GM23338 (cell line): Measurements from ENCODE around the gene GGT7. TPM values are rescaled to one million over a fixed set of nuclear protein-coding genes. Genes with fewer than 3 reads are reported as not detected.

ENCODE experiments used
- ATAC-seq: fragments of 200-7000 bp; cut with Tn5 transposase; 3 replicates; pipeline ENCODE4 v1.9.1; 2020
- DNase-seq: peaks from one replicate; pipeline ENCODE4 v3.0.0-alpha.2; 2015; ENCODE audit warnings: low spot score
- H2AFZ ChIP-seq: fragments of 200-600 bp; sonication (generic); 2 replicates; pipeline ENCODE4 v1.8.0; 2016; ENCODE audit warnings: antibody characterized with exemption, mild to moderate bottlenecking, moderate library complexity
- H3F3A ChIP-seq: fragments of 200-600 bp; sonication (generic); replicated peaks from 2 replicates; pipeline ENCODE4 v1.8.0; 2017; ENCODE audit warnings: antibody characterized with exemption, mixed run types, low read depth
- H3K27ac ChIP-seq: fragments of 200-600 bp; sonication (generic); 2 replicates; pipeline ENCODE4 v1.6.1; 2016; ENCODE audit warnings: low read depth
- H3K27me3 ChIP-seq: fragments of 200-600 bp; sonication (generic); 2 replicates; pipeline ENCODE4 v1.8.0; 2016; ENCODE audit warnings: mild to moderate bottlenecking, mixed run types, moderate library complexity; ENCODE audit not compliant: insufficient read depth
- H3K36me3 ChIP-seq: fragments of 200-600 bp; sonication (generic); 2 replicates; pipeline ENCODE4 v1.8.0; 2016; ENCODE audit warnings: mild to moderate bottlenecking; ENCODE audit not compliant: insufficient read depth
- H3K4me1 ChIP-seq: fragments of 200-600 bp; sonication (generic); 2 replicates; pipeline ENCODE4 v1.8.0; 2016; ENCODE audit warnings: mild to moderate bottlenecking, moderate library complexity; ENCODE audit not compliant: insufficient read depth
- H3K4me2 ChIP-seq: fragments of 200-600 bp; sonication (generic); 2 replicates; pipeline ENCODE4 v1.7.1; 2017; ENCODE audit warnings: mixed run types
- H3K4me3 ChIP-seq: fragments of 200-600 bp; sonication (generic); 2 replicates; pipeline ENCODE4 v1.6.1; 2016; ENCODE audit warnings: mixed run types
- H3K79me2 ChIP-seq: fragments of 200-600 bp; sonication (generic); replicated peaks from 2 replicates; pipeline ENCODE4 v1.8.0; 2017; ENCODE audit warnings: mild to moderate bottlenecking; ENCODE audit not compliant: insufficient read depth
- H3K9me2 ChIP-seq: fragments of 200-600 bp; sonication (generic); 2 replicates; pipeline ENCODE4 v1.8.0; 2017; ENCODE audit not compliant: insufficient read depth
- H4K20me1 ChIP-seq: fragments of 200-600 bp; sonication (generic); replicated peaks from 2 replicates; pipeline ENCODE4 v1.8.0; 2017; ENCODE audit warnings: mild to moderate bottlenecking; ENCODE audit not compliant: insufficient read depth
- H3K27ac Mint-ChIP-seq: 2 replicates; pipeline ENCODE4 v1.8.0; 2020; ENCODE audit warnings: inconsistent platforms, mild to moderate bottlenecking, moderate library complexity, mixed read lengths
- H3K27me3 Mint-ChIP-seq: 3 replicates; pipeline ENCODE4 v1.8.0; 2022; ENCODE audit warnings: low read depth, mild to moderate bottlenecking, moderate library complexity, mixed read lengths, inconsistent platforms; ENCODE audit not compliant: insufficient read depth, poor library complexity
- H3K36me3 Mint-ChIP-seq: 3 replicates; pipeline ENCODE4 v1.8.0; 2021; ENCODE audit warnings: low read depth, mild to moderate bottlenecking, inconsistent platforms, moderate library complexity, mixed read lengths
- H3K4me1 Mint-ChIP-seq: 3 replicates; pipeline ENCODE4 v1.8.0; 2020; ENCODE audit warnings: mild to moderate bottlenecking, inconsistent platforms, mixed read lengths
- H3K4me3 Mint-ChIP-seq: 3 replicates; pipeline ENCODE4 v1.8.0; 2021; ENCODE audit warnings: moderate library complexity, mild to moderate bottlenecking, inconsistent platforms, mixed read lengths
- H3K9me3 Mint-ChIP-seq: 3 replicates; pipeline ENCODE4 v1.8.0; 2020; ENCODE audit warnings: moderate library complexity, mild to moderate bottlenecking, inconsistent platforms, mixed read lengths
- CREB1 ChIP-seq: fragments of 250-450 bp; sonication (Bioruptor Pico); IDR thresholded peaks from 2 replicates; pipeline ENCODE4 v1.5.0; 2020; ENCODE audit warnings: low read depth, mild to moderate bottlenecking, moderate library complexity
- ETS1 ChIP-seq: IDR thresholded peaks from 2 replicates; pipeline ENCODE4 v1.6.1; 2016; ENCODE audit warnings: antibody characterized with exemption
- EZH2phosphoT487 ChIP-seq: fragments of 200-600 bp; sonication (generic); IDR thresholded peaks from one replicate; pipeline ENCODE4 v1.8.1; 2018; ENCODE audit warnings: antibody characterized with exemption; ENCODE audit not compliant: unreplicated experiment
- NANOG ChIP-seq: IDR thresholded peaks from 2 replicates; pipeline ENCODE4 v1.6.1; 2016; ENCODE audit warnings: antibody characterized with exemption, borderline replicate concordance
- POLR2AphosphoS5 ChIP-seq: IDR thresholded peaks from 2 replicates; pipeline ENCODE4 v1.6.1; 2016; ENCODE audit warnings: antibody characterized with exemption, low read depth
- STAT1 ChIP-seq: IDR thresholded peaks from one replicate; pipeline ENCODE4 v1.6.1; 2016; ENCODE audit warnings: antibody characterized with exemption; ENCODE audit not compliant: unreplicated experiment
- ZNF114 ChIP-seq: fragments of 250-450 bp; sonication (Bioruptor Pico); IDR thresholded peaks from 2 replicates; pipeline ENCODE4 v1.5.0; 2020; ENCODE audit warnings: mild to moderate bottlenecking, moderate library complexity
- ZNF331 ChIP-seq: fragments of 250-450 bp; sonication (Bioruptor Pico); IDR thresholded peaks from 2 replicates; pipeline ENCODE4 v1.5.0; 2020; ENCODE audit warnings: low read depth, mild to moderate bottlenecking, moderate library complexity
- polyA plus RNA-seq: library from polyadenylated mRNA; unstranded; fragments of >200 nt; fragmentation: Nextera tagmentation; extraction: Ambion mirVana; gene quantifications from 2 replicates; pipeline ENCODE4 v1.2.1, GENCODE V29; 2016
- total RNA-seq: library from RNA; depleted of rRNA; stranded (reverse); fragments of >200 nt; shearing (Covaris generic); gene quantifications from 2 replicates; pipeline ENCODE4 v1.2.3, GENCODE V29; 2014
- TF ChIP-seq, protein P1 (sequence below): fragments of 250-450 bp; sonication (Bioruptor Pico); IDR thresholded peaks from 2 replicates; pipeline ENCODE4 v1.5.0; 2020; ENCODE audit warnings: mild to moderate bottlenecking, moderate library complexity

Gene GGT7
- total and polyA plus RNA-seq, 2 experiments from 2014 or later, result 23.6 to 24.6 TPM

DNA sequence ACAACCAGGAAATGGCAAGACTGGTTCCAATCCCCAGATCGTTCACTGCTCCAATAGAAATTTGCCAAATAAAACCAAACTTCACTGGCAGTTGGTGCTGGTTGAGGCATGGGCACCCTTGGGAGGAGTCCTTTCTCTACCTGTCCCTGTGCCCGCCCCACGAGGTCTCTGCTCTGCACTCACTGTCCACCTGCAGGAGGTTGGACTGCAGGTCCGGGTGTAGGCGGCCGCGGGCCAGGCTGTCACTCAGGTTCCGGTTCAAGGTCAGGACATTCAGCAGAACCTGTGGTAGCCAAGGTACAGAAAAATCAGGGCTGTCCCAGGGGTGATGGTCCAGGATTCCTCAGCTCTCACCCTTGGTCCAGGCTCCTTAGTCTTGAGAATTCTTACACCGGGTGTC, 22.9 kb downstream of the GGT7 start (continued):
- TF ChIP-seq, protein P1, sequence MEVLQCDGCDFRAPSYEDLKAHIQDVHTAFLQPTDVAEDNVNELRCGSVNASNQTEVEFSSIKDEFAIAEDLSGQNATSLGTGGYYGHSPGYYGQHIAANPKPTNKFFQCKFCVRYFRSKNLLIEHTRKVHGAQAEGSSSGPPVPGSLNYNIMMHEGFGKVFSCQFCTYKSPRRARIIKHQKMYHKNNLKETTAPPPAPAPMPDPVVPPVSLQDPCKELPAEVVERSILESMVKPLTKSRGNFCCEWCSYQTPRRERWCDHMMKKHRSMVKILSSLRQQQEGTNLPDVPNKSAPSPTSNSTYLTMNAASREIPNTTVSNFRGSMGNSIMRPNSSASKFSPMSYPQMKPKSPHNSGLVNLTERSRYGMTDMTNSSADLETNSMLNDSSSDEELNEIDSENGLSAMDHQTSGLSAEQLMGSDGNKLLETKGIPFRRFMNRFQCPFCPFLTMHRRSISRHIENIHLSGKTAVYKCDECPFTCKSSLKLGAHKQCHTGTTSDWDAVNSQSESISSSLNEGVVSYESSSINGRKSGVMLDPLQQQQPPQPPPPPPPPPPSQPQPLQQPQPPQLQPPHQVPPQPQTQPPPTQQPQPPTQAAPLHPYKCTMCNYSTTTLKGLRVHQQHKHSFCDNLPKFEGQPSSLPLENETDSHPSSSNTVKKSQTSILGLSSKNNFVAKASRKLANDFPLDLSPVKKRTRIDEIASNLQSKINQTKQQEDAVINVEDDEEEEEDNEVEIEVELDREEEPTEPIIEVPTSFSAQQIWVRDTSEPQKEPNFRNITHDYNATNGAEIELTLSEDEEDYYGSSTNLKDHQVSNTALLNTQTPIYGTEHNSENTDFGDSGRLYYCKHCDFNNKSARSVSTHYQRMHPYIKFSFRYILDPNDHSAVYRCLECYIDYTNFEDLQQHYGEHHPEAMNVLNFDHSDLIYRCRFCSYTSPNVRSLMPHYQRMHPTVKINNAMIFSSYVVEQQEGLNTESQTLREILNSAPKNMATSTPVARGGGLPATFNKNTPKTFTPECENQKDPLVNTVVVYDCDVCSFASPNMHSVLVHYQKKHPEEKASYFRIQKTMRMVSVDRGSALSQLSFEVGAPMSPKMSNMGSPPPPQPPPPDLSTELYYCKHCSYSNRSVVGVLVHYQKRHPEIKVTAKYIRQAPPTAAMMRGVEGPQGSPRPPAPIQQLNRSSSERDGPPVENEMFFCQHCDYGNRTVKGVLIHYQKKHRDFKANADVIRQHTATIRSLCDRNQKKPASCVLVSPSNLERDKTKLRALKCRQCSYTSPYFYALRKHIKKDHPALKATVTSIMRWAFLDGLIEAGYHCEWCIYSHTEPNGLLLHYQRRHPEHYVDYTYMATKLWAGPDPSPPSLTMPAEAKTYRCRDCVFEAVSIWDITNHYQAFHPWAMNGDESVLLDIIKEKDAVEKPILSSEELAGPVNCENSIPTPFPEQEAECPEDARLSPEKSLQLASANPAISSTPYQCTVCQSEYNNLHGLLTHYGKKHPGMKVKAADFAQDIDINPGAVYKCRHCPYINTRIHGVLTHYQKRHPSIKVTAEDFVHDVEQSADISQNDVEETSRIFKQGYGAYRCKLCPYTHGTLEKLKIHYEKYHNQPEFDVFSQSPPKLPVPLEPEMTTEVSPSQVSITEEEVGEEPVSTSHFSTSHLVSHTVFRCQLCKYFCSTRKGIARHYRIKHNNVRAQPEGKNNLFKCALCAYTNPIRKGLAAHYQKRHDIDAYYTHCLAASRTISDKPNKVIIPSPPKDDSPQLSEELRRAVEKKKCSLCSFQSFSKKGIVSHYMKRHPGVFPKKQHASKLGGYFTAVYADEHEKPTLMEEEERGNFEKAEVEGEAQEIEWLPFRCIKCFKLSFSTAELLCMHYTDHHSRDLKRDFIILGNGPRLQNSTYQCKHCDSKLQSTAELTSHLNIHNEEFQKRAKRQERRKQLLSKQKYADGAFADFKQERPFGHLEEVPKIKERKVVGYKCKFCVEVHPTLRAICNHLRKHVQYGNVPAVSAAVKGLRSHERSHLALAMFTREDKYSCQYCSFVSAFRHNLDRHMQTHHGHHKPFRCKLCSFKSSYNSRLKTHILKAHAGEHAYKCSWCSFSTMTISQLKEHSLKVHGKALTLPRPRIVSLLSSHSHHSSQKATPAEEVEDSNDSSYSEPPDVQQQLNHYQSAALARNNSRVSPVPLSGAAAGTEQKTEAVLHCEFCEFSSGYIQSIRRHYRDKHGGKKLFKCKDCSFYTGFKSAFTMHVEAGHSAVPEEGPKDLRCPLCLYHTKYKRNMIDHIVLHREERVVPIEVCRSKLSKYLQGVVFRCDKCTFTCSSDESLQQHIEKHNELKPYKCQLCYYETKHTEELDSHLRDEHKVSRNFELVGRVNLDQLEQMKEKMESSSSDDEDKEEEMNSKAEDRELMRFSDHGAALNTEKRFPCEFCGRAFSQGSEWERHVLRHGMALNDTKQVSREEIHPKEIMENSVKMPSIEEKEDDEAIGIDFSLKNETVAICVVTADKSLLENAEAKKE (CRISPR knock-in tag), result no peak
- TF ChIP-seq CREB1 (CRISPR knock-in tag) (no peak), ZNF114 (CRISPR knock-in tag) (no peak)

DNA sequence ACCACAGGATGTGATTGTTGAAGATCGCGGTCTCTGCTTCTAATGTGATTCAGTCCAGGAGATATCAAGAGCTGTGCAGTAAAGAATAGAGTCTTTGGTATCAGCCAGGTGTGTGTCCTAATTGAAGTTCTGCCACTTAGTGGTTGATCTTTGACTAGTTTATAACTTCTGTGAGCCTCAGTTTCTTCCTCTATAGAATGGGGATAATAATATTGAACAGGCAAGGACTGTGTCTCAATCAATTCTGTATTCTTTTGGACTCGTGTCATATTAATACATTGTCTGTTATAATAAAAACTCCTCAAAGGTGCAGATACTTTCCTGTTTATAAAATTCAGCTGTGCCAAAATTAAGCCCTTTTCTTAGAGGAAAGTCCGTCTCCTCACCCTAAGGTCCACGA, 24.1 kb downstream of the GGT7 start:
- H3K27me3 ChIP-seq, result no peaks in the 10 kb centered on the region
- Mint-ChIP-seq H3K9me3 (no peaks in the 10 kb centered on the region), H3K27me3 (peaks cover 1% of the 10 kb centered on the region), H3K4me3 (no peak overlapping the region), H3K4me1 (no peaks in the 10 kb centered on the region), H3K27ac (no peak overlapping the region), H3K36me3 (peaks cover 14% of the 10 kb centered on the region)
- 0 out of 2 replicates have a peak, but pooled peaks cover 6% of the 10 kb centered on the region for H4K20me1 ChIP-seq
- no peaks in the 10 kb centered on the region for H3K4me1 ChIP-seq
- no peaks in the 10 kb centered on the region for H3K79me2 ChIP-seq
- no peak overlapping the region for H3K27ac ChIP-seq
- ATAC-seq (no peak), DNase-seq (no peak)
- H3K4me2 ChIP-seq, result no peak overlapping the region
- H3F3A ChIP-seq, result no peaks in the 10 kb centered on the region
- no peaks in the 10 kb centered on the region for H3K9me2 ChIP-seq
- no peaks in the 10 kb centered on the region; the same call in 1 of the 2 replicates for H3K36me3 ChIP-seq
- no peak overlapping the region for H2AFZ ChIP-seq
- H3K4me3 ChIP-seq, result no peak overlapping the region
- TF ChIP-seq CREB1 (CRISPR knock-in tag), result no peak
- no peak for TF ChIP-seq EZH2phosphoT487
- TF ChIP-seq POLR2AphosphoS5, result no peak
- no peak for TF ChIP-seq NANOG
- TF ChIP-seq ETS1, result no peak
- TF ChIP-seq, protein P1 (CRISPR knock-in tag), result no peak
- TF ChIP-seq ZNF331 (CRISPR knock-in tag), result no peak
- no peak for TF ChIP-seq STAT1
